Measurements from ENCODE around the gene NFRKB.

NFRKB gene

GRCh38 chr11:129895126-129896041 is at the start of gene NFRKB:
Gene NFRKB, minus strand, starts transcription at chr11:129895578. Its CDS starts 2,729 bp downstream, at chr11:129892849.
- peak; percentile 86 for DNase-seq

DNA sequence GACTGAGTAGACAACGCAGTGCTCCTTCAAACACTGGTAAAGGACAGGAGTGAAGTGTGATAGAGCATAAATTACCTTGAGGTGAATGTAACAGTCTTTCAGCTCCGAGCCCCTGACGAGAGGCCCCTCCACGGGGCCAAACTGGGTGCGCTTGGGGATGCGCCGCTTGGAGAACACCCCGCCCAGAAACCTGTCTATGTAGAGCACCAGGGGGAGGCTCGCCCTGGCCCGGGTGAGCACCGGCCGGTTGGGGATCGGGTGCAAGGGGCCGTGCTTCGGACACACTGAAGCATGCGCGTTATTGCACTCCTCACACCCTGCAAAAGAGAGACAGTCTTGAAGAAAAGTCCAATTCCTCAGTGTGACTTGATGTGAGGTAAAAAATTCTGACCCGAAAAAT is 49.3 kb upstream of the NFRKB start:
- no peak for DNase-seq

- no peak for DNase-seq
Observed at GRCh38 chr11:129943036-129943435, 47.7 kb upstream of the NFRKB start.

DNA sequence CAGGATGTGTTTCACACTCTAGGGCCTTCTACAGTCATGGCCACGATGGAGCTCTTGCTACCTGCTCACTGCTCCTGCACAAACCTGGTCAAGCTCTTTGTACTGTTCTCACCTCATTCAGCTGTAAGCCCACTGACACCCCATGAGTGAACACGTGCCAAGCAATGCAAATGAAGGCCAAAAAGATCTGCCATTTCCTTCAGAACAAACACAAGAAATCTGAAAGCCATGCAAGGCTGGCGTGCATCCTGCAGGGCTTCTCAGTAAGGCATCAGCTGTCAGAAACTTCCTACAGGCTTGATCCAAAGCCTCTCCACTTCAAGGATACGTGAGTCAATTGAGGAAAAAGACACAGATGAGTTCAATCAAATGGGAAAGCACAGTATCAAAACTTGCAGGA is 44.1 kb upstream of the NFRKB start:
- no peak for DNase-seq

- DNase-seq = no peak
Observed at GRCh38 chr11:129938764-129939163, 43.4 kb upstream of the NFRKB start.

DNA sequence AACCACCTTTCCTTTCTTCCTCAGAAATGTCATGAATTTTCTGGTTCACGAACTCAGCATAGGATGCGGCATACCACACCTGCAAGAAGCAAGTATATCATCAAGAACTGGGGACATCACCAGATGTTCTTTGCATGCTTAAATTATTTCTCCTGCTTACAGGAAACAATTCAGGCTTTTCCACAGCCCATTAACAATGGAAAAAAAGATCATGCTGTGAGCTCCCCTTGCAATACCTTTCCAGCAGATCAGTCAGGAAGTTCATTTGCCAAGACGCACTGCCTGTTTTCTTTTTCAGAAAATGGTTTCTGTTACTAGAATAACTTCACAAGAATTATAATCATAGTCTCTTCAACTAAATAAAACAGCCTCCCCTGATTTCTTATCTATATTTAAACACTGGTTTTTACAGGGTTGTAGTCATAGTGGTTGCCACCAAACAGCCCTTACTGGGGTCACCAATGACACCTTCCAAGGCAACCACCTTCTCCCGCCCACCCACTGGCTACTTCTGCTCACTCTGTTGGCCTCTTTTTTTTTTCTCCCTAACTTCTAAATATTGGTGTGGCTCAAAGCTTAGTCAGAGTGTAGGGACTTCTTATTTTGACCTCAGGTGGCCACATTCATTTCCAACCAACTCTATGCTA is 42.3 kb upstream of the NFRKB start:
- no peak for DNase-seq

DNA sequence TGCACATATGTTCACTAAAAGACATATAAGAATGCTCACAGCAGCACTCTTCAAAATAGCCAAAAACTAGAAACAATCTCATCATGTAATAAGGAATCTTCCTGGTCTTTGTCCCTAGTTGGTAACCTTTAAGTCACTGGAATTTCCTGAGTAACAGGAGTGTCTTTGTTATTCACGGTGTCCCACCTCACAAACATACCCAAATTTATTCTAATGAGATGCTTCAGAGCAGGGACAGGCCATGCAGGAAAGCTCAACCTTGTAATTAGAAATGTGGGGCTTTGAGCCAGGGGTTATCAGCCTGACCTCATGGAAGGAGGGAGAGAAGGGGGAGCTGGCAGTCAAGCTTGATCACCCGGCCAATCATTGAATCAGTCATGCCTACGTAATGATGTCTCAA is 40.3 kb upstream of the NFRKB start:
- no peak for DNase-seq

- no peak for DNase-seq
Observed at GRCh38 chr11:129933891-129934290, 38.5 kb upstream of the NFRKB start.

DNA sequence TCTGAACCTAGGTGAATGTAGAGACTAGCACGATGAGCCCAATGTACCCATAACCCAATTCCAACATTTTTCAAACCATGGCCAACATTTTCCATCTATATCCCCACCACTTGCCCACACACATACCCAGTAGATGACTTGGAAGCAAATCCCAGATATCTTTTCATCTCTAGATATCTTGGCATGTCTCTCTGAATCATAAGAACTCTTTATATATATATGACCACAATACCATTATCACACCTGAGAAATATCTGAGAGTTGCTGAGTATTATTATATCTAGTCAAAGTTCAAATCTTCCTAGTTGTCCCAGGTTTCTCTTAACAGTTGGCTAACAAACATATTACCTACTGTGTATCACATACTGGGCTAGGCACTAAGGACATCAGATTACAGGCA is 37.9 kb upstream of the NFRKB start:
- DNase-seq = no peak

- no peak for DNase-seq
Observed at GRCh38 chr11:129932381-129933067, 37.1 kb upstream of the NFRKB start.

DNA sequence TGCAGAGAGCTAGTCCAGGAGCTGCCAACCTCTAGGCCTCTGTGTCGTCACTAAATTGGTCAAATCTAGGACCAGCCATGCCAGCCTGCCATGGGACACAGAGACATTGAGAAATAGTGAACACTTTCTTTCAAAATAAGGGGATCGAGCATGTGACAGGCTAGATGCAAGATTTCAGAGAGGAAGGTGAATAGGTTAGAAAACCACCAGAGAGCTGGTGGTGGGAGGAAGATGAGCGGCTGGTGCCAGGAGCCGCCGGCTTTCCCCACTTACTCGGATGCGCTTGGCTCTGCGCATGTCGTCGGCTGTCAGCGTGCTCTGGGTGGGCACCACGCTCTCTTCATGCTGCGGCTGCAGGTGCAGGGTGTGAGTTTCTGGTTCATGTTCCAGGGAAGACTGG is 35.4 kb upstream of the NFRKB start:
- no peak for DNase-seq

GRCh38 chr11:129930296-129930695 is 34.9 kb upstream of the NFRKB start:
- DNase-seq = no peak

GRCh38 chr11:129929721-129930120 is 34.3 kb upstream of the NFRKB start:
- no peak for DNase-seq

- no peak for DNase-seq
Observed at GRCh38 chr11:129928923-129929692, 33.7 kb upstream of the NFRKB start.

- no peak for DNase-seq
Observed at GRCh38 chr11:129922674-129923073, 27.3 kb upstream of the NFRKB start.

- no peak for DNase-seq
Observed at GRCh38 chr11:129918361-129918760, 23.0 kb upstream of the NFRKB start.

GRCh38 chr11:129917231-129917630 is 21.9 kb upstream of the NFRKB start:
- DNase-seq = no peak

DNA sequence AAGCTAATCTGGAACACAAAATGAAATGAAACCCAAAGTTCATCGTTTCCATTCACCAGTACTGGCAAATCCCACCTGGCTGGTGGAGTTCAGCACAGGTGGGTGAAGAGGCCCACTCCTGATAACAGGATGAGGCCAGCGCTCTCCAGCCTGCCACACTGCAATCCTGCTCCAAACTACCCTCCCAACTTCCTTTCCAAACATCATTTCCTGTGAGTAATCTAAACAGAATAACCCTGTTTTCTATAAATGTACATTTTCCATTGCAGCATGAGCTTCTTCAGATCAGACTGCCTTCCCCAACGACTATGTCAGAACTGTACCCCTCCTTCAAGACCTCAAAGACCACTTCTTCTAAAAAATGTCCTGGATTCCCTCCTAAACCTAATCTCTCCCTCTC is 15.9 kb upstream of the NFRKB start:
- no peak for DNase-seq

DNA sequence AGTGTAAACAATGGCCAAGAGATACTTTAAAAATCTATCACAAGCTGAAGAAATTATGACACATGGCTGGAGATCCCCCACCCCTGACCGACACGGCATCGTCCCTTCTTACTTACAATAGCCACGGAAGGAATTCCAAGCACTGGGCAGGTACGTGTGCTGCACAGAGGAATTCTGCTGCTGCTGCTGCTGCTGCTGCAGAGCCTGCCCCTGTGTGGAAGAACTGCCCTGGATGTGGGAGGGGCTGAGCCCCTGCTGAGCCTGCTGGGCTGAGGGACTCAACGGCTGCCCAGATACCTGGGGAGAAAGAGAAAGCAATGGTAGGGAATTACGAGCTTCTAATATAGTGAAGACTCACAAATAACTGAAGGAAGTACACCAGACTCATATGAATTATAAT is 15.0 kb upstream of the NFRKB start:
- no peak for DNase-seq

DNA sequence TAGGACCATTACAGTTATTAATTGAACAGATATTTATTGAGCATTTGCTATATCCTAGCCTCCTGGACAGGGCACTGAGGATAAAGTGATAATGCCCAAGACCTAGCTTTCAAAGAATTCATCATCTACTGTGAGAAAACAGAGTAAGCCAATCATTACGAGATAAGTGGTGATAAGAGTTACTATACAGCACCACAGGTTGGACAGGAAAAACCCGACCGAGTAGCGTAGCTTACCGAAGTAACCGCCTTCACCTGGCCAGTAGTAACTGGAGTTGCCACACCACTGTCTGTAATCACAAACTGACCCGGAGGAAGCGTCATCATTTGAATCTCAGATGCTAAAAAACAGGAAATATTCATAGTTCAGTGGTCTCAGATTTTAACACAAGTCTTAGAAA is 10.0 kb upstream of the NFRKB start:
- no peak for DNase-seq

DNA sequence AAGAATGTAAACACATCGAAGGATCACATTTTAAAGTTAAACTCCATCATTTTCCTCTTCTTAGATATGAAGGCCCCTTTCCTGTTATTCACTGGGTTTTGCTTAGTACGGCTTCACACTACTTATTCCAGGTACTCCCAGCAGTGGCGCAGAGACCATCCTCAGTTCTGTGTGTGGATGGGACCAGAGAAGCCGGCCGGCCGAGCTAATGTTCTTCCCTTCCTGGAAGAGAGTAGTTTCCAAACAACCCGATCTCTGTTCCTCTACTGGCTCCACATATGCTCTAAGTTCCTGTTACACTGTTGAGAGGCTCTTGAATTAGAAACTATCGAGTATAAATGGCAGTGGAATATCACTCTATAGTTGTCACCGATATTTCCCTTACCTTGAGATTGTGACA is 684 bp upstream of the NFRKB start:
- DNase-seq = no peak

GRCh38 chr11:129894278-129895125 is 876 bp downstream of the NFRKB start:
- DNase-seq = no peak
